ENCODE measurements around the gene MAPK8. TPM values are rescaled to one million over a fixed set of nuclear protein-coding genes. Genes with fewer than 3 reads are reported as not detected.

MAPK8 gene
- total RNA-seq, 1 donor from 2014 or later: 47.9 TPM

- Histone ChIP-seq H3K27me3 (ENCODE audit: low read depth) (no peaks in the 10 kb centered on the region), H3K27ac (no peak overlapping the region), H3K36me3 (no peaks in the 10 kb centered on the region), H3K4me1 (peaks cover 34% of the 10 kb centered on the region), H3K9me3 (no peaks in the 10 kb centered on the region), H3K4me3 (no peak overlapping the region)
- intact Hi-C loops (cut with DNase I): no loop called here
- DNase-seq (no peak), ATAC-seq (peak; percentile 55 to 62)
- TF ChIP-seq, protein P1, sequence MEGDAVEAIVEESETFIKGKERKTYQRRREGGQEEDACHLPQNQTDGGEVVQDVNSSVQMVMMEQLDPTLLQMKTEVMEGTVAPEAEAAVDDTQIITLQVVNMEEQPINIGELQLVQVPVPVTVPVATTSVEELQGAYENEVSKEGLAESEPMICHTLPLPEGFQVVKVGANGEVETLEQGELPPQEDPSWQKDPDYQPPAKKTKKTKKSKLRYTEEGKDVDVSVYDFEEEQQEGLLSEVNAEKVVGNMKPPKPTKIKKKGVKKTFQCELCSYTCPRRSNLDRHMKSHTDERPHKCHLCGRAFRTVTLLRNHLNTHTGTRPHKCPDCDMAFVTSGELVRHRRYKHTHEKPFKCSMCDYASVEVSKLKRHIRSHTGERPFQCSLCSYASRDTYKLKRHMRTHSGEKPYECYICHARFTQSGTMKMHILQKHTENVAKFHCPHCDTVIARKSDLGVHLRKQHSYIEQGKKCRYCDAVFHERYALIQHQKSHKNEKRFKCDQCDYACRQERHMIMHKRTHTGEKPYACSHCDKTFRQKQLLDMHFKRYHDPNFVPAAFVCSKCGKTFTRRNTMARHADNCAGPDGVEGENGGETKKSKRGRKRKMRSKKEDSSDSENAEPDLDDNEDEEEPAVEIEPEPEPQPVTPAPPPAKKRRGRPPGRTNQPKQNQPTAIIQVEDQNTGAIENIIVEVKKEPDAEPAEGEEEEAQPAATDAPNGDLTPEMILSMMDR (IDR thresholded peaks at IDR 0.05): no peak
Observed at GRCh38 chr10:48391994-48392393, 85.5 kb downstream of the MAPK8 start.

DNA sequence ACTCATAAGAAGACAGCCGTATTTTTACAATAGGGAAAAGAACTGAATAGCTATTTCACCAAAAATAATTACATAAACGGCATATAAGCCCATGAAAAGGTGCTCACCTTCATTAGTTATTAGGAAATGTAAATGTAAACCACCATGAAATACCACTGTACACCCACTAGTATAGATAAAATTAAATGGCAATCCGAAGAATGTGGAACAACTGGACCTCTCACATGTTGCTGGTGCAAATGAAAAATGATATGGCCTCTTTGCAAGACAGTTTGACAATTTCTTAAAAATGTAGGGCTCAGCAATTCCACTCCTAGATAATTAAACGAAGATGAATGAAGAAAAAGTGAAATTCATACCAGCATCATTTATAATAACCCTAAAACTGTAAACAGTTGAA lies 91.8 kb downstream of the MAPK8 start:
- Histone ChIP-seq H3K27ac (no peak overlapping the region), H3K27me3 (ENCODE audit: low read depth) (no peaks in the 10 kb centered on the region), H3K4me3 (no peak overlapping the region), H3K9me3 (no peaks in the 10 kb centered on the region), H3K4me1 (peaks cover 8% of the 10 kb centered on the region), H3K36me3 (no peaks in the 10 kb centered on the region)
- intact Hi-C loops (cut with DNase I): no loop called here
- no peak for ATAC-seq
- TF ChIP-seq, protein P1 (IDR thresholded peaks at IDR 0.05): no peak
- DNase-seq: no peak

DNA sequence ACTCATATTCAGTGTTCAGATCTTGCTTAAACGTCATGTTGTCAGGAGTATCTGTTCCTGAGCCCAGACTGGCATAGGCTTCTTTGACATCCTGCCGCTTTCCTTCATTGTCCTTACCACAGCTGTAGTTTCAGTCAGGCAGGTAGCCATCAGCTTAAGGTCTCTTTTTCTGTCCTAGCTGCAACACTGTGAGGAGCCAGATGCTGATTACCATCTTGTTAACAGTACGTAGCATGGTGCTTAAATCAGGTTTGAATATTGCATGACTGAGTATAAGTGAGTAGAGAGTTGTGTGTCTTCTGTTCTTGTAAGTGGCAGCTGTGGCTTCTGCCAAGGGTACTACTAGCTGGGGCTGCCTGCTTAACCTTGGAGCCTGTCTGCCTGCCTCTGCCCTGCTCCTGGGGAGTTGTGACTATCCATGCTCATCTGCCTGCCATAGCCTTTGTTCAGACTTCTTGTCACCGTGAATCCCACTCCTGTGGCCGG lies 92.6 kb downstream of the MAPK8 start:
- H3K27ac ChIP-seq: no peak overlapping the region
- no peaks in the 10 kb centered on the region for H3K9me3 ChIP-seq

GRCh38 chr10:48399551-48399950 lies 93.1 kb downstream of the MAPK8 start:
- no peaks in the 10 kb centered on the region for H3K9me3 ChIP-seq
- no peaks in the 10 kb centered on the region for H3K36me3 ChIP-seq
- no peak overlapping the region for H3K4me3 ChIP-seq
- H3K27me3 ChIP-seq (ENCODE audit: low read depth): no peaks in the 10 kb centered on the region
- TF ChIP-seq, protein P1 (IDR thresholded peaks at IDR 0.05): no peak
- peaks cover 8% of the 10 kb centered on the region for H3K4me1 ChIP-seq
- ATAC-seq: no peak
- intact Hi-C loops (cut with DNase I): no loop called here
- no peak overlapping the region for H3K27ac ChIP-seq
- no peak for DNase-seq

More for the DNA sequence above, 92.6 kb downstream of the MAPK8 start:
- Histone ChIP-seq H3K36me3 (no peaks in the 10 kb centered on the region), H3K4me3 (no peak overlapping the region), H3K4me1 (peaks cover 8% of the 10 kb centered on the region), H3K27me3 (ENCODE audit: low read depth) (no peaks in the 10 kb centered on the region)
- TF ChIP-seq, protein P1 (IDR thresholded peaks at IDR 0.05): no peak
- ATAC-seq: no peak
- DNase-seq: no peak
- intact Hi-C loops (cut with DNase I): no loop called here

GRCh38 chr10:48400129-48400849 lies 93.8 kb downstream of the MAPK8 start:
- H3K27ac ChIP-seq: no peak overlapping the region
- no peaks in the 10 kb centered on the region for H3K27me3 ChIP-seq (ENCODE audit: low read depth)
- ATAC-seq (no peak), DNase-seq (no peak)
- H3K4me1 ChIP-seq: peaks cover 8% of the 10 kb centered on the region
- no peaks in the 10 kb centered on the region for H3K9me3 ChIP-seq
- intact Hi-C loops (cut with DNase I): no loop called here
- no peaks in the 10 kb centered on the region for H3K36me3 ChIP-seq
- TF ChIP-seq, protein P1 (IDR thresholded peaks at IDR 0.05): no peak
- H3K4me3 ChIP-seq: no peak overlapping the region

Data from lower lobe of right lung (tissue), 2 donors.